ENCODE measurements around the gene TBC1D14. TPM values are rescaled to one million over a fixed set of nuclear protein-coding genes. Genes with fewer than 3 reads are reported as not detected.

TBC1D14 gene
- polyA plus RNA-seq, 4 donors: 59.1 to 61.9 (median 60.6) TPM

- DNase-seq (ENCODE audit: low read depth in 4 of 4, low spot score in 2 of 4): no peak
Measured at GRCh38 chr4:6944301-6945051, 34.9 kb downstream of the TBC1D14 start.

DNA sequence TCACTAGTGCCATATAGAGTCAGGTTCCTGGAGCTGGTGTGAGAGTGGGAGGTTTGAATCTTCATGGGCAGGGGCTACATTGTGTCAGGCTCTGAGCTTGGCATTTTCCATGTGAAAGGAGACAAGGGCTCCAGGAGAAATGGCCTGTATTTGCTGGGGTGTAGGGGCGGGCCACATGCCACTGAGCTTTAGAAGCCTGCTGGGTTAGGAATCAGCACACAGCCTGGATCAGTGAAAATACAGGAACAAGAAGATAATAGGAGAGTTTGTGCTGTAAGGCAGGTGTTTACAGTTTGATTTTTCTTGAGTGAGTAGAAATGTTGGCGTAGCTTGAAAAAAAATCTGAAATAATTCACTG lies 35.4 kb downstream of the TBC1D14 start:
- no peak for DNase-seq (ENCODE audit: low read depth in 4 of 4, low spot score in 2 of 4)

DNA sequence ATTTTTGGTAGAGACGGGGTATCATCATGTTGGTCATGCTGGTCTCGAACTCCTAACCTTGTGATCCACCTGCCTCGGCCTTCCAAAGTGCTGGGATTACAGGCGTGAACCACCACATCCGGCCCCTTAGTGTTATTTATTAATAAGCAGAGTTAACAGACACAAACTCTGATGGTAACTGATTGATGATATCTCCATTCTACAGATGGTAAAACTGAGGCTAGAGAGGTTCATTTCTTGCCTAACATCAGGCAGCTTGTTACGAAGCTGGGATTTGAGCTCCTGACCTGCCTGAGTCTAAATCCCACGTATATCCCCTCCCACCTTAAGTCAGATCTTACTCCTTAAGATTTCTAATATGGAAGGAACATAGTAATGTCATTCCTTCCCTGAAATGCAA lies 36.9 kb downstream of the TBC1D14 start:
- DNase-seq (ENCODE audit: low read depth in 4 of 4, low spot score in 2 of 4): no peak

GRCh38 chr4:6948134-6948460 lies 38.5 kb downstream of the TBC1D14 start:
- DNase-seq (ENCODE audit: low read depth in 4 of 4, low spot score in 2 of 4): no peak

GRCh38 chr4:6951880-6952381 lies 42.3 kb downstream of the TBC1D14 start:
- no peak for DNase-seq (ENCODE audit: low read depth in 4 of 4, low spot score in 2 of 4)

DNA sequence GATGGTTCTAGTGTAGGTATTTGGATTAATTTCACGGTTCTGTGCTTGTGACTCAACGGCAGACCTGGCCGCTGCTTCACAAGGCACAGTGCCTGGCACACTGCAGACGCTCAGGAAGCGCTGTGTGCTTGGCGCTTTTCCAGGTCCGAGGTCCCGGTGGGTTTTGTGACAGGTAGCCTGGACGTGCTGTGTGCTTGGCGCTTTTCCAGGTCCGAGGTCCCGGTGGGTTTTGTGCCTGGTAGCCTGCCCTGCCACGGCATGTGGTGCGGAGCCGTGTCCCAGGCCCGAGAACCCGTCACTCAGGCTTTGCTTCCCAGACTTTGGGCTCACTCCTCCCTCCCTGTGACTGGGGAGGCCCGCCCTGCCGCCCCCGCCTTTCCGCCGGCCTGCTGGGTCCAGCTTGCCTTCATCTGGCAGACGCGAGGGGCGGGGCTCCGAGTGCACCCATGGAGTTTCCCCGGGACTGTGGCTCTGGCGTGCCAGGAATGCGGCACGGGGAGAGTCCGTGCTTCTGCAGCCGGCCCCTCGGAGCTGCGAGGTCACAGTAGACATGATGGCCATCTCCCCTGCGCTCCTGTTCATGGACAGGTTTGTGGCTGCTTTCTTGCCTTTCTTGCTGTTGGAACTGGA lies 44.2 kb downstream of the TBC1D14 start:
- DNase-seq (ENCODE audit: low read depth in 4 of 4, low spot score in 2 of 4): no peak

DNA sequence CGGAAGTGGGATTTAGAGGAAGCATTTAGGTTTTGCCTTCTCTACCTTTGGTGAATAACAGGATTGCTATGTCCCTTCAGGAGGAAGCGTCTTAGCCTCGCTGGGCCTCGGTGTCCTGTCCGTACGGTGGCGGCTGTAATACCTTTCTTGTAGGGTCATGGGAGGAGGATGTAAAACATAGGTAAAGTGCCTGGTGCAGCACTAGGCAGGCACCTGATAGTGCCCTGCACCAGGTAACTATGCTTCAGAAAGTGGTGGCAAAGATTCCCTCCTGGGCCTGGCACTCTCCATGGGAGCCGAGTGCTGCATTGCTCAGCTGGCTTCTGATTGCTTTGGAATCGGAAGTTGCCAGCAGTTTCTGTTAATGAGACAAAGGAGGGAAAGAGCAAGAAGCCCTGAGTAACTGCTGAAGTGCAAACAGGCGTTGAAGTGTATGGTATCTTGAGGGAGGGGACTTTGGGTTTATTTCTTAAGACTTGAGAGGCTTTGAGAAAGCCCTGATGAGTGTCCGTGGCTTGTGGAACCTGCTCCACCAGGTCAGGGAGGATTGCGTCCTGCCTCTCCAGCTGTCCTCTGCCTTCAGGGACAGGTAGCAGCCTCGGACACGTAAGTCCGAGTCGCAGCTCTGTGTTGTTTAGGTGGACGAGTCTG lies 45.8 kb downstream of the TBC1D14 start:
- DNase-seq (ENCODE audit: low read depth in 4 of 4, low spot score in 2 of 4): no peak

- DNase-seq (ENCODE audit: low read depth in 4 of 4, low spot score in 2 of 4): no peak
Measured at GRCh38 chr4:6956087-6956433, 46.4 kb downstream of the TBC1D14 start.

DNA sequence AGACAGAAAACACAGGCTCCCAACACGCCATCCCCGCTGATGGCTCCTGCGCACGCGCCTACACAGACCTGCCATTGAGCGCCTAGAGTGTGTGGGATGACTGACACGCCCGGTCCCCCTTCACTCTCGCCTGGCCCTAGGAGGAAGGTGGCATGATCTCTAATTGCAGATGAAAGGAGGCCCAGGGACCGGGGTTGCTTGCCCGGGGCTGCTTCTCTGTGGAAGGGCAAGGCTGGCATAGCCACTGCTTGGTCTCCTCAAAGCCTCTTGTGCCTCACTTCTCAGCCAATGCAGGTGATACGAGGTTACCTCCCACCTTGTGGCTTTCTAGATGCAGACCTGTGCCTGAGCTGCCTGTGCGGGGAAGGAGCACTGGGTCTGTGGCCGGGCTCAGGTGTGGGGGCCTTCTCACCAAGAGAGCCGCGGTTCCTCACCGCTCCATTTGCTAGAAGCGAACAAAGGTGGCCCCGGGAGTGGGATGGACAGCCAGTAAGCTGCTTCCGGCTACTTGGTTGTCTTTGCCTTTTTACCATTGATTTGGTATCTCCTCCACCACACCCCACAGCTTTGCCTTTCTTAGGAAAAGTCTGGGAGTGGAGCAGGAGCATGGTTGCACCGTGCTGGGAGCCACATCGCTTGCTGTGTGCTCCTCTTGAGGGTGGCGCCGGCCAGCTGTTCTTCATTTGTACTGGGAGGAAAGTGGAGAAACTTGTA lies 47.0 kb downstream of the TBC1D14 start:
- no peak for DNase-seq (ENCODE audit: low read depth in 4 of 4, low spot score in 2 of 4)

DNA sequence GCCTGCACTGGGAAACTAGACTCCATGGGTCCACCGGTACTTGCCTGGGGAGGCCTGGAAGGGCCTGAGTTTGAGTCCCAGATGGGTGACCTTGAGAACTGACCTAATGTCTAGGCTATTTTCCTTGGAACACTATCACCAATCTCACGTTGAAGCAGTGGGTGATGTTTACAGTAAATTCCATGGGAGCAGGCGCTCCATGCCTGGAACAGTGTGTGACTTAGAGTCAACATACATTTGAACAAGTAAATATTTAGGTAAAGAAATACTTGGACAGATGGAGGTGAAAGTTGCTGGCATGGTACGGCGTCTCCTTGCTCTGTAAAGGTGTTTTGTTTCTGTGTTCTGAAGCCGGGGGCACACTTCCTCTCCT lies 47.5 kb downstream of the TBC1D14 start:
- no peak for DNase-seq (ENCODE audit: low read depth in 4 of 4, low spot score in 2 of 4)

GRCh38 chr4:6957994-6958393 lies 48.4 kb downstream of the TBC1D14 start:
- DNase-seq (ENCODE audit: low read depth in 4 of 4, low spot score in 2 of 4): no peak

DNA sequence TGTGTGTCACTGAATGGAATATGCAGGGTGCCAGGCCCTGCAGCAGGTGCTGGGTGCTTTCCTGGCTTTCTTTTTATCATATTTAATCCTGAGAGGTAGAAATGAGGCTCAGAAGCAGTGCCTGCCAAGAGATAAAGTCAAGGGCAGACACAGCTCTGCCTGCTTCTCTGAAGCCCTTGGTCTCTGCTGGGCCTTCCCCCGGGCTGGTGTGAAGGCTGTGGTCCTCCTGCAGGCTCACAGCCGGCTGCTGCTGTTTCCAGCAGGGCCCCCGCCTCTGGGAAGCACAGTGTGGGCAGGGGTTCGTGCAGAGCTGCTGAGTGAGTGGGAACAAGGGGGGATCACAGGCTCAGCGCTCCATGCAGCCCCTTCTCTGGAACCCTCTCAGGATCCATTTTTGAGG lies 49.6 kb downstream of the TBC1D14 start:
- DNase-seq (ENCODE audit: low read depth in 4 of 4, low spot score in 2 of 4): no peak

- no peak for DNase-seq (ENCODE audit: low read depth in 4 of 4, low spot score in 2 of 4)
Measured at GRCh38 chr4:6960154-6960553, 50.5 kb downstream of the TBC1D14 start.

GRCh38 chr4:6960628-6961412 lies 51.2 kb downstream of the TBC1D14 start:
- DNase-seq (ENCODE audit: low read depth in 4 of 4, low spot score in 2 of 4): no peak

- DNase-seq (ENCODE audit: low read depth in 4 of 4, low spot score in 2 of 4): no peak
Measured at GRCh38 chr4:6961496-6962210, 52.0 kb downstream of the TBC1D14 start.

DNA sequence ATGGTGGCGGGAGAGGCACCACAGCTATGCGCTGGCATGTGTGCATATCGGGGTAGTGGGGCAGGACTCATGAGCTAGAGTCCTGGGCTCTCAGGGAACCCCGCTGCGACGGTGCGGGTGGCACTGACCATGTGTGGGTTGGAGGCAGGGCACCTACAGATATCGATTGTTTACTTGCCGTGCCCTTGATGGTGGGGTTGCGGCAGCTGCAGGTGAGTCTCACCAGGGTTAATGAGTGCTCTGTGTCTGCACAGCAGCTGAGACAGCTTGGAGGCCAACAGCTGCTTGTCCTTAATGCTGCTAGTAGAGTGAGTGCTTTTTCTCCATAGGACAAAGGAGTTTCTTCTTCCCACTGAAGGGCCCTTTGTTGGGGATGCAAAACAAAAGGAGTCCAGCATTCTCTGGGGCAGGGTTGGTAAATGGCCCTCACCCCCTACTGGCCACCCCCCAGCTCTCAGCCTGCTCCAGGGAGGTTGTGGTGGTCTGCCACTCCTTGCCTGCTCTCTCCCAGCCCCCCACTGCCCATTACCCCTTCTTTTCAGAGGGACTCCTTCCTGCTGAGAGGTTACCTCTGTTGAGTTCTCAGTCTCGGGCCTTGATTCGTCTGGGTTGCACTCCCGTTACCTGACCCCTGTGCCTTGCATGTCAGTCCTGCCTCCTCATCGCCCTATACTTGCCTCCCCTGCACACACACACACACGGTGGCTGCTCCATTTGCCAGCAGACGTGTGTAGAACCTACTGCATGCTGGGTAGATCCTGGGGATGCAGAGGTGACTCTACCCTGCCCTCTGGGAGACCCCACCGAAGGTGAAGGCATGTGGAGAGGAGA lies 52.8 kb downstream of the TBC1D14 start:
- no peak for DNase-seq (ENCODE audit: low read depth in 4 of 4, low spot score in 2 of 4)

GRCh38 chr4:6963139-6963611 lies 53.5 kb downstream of the TBC1D14 start:
- DNase-seq (ENCODE audit: low read depth in 4 of 4, low spot score in 2 of 4): no peak

DNA sequence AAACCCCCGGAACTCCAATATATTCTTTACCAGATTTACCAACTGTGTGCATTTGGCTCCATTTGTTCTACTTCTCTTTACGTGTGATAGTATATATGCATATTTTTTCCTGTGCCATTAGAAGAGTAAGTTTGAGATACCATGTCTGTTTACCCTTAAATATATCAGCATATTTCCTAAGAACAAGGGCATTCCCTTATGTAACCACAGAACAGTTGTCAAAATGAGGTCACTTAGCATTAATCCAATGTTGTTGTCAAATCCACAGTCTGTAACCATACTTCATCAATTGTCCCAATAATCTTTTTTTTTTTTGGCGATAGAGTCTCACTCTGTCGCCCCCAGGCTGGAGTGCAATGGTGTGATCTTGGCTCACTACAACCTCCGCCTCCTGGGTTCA lies 55.2 kb downstream of the TBC1D14 start:
- no peak for DNase-seq (ENCODE audit: low read depth in 4 of 4, low spot score in 2 of 4)

GRCh38 chr4:6965329-6965728 lies 55.7 kb downstream of the TBC1D14 start:
- no peak for DNase-seq (ENCODE audit: low read depth in 4 of 4, low spot score in 2 of 4)
